PFSK-1 (cell line): ENCODE data around the gene ZNF397.

Experiments used
- POLR2AphosphoS5 ChIP-seq: IDR thresholded peaks from 2 replicates; pipeline ENCODE4 v1.6.1; 2012; ENCODE audit warnings: low read depth, mild to moderate bottlenecking, control low read depth, low read length, moderate library complexity
- REST ChIP-seq, 2 experiments: IDR thresholded peaks; 2 replicates each; pipeline versions ENCODE4 v1.6.1 to v1.8.0; 2011 to 2012; ENCODE audit warnings: low read depth in 2 of 2, low read length in 2 of 2, control low read depth in 1 of 2, inconsistent platforms in 1 of 2, mild to moderate bottlenecking in 1 of 2, moderate library complexity in 1 of 2; ENCODE audit not compliant: insufficient read depth in 1 of 2

DNA sequence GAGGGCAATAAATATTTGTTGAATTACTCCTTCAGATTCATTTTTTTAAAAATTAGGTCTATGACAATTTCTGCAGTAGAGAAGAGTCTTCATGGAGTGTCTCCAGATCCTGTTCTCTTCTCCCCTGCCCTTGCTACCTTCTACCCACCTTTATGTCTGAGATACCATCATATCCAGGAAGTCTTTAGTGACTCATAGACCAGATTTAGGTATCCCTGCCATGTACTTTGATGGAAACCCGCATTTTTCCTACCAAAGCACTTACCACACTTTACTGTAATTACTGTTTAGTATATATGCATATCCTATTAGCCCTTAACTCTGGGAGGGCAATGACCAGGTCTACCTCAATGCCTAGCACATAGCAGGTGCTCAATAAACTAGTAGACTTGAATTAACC, 11.6 kb downstream of the ZNF397 start:
- TF ChIP-seq POLR2AphosphoS5 (no peak), REST (IDR thresholded peaks at IDR 0.05; ENCODE audit: insufficient read depth in 1 of 2, low read depth in 2 of 2, low read length in 2 of 2) (no peak)
